HCT116 (cell line): Measurements from ENCODE around the gene PRAMEF12. TPM values are rescaled to one million over a fixed set of nuclear protein-coding genes. Genes with fewer than 3 reads are reported as not detected.

ENCODE experiments used
- ATAC-seq: fragments of 200-7000 bp; cut with Tn5 transposase; 2 replicates; pipeline ENCODE4 v1.9.1; 2020; ENCODE audit warnings: mild to moderate bottlenecking, moderate library complexity
- BruUV-seq: library from RNA; stranded (reverse); fragments of 400-500 nt; replicated peaks from 2 replicates; lab custom pipeline; 2021; lab: Mats Ljungman, UMichigan
- CTCF ChIA-PET: fragments of 300-600 bp; sonication (Branson Sonifier 250); formaldehyde crosslinking; loops from one replicate; lab custom pipeline; 2021; ENCODE audit warnings: antibody characterized with exemption; lab: Charles Lee
- POLR2A ChIA-PET: fragments of 300-600, 350-600 bp; sonication (Branson Sonifier 250); formaldehyde crosslinking; loops from one replicate; lab custom pipeline; 2021; ENCODE audit warnings: antibody characterized with exemption; lab: Charles Lee
- RAD21 ChIA-PET, 2 experiments: fragments of 300-600 bp; sonication (Branson Sonifier 250); formaldehyde crosslinking; loops; one replicate each; lab custom pipeline; 2023; ENCODE audit warnings: low total read pairs in 2 of 2; ENCODE audit not compliant: uncharacterized antibody in 2 of 2, unreplicated experiment in 2 of 2, low non-redundant PET in 1 of 2; lab: Charles Lee
- DNase-seq: peaks from one replicate; pipeline ENCODE4 v3.0.0-alpha.2; 2010; ENCODE audit warnings: low read depth, low spot score
- H2AFZ ChIP-seq: fragments of 200-600 bp; shearing (Covaris generic), sonication (generic); 2 replicates; pipeline ENCODE4 v1.6.1; 2017; ENCODE audit warnings: low read depth, mixed run types, mixed read lengths, antibody characterized with exemption, low read length; ENCODE audit not compliant: poor library complexity, severe bottlenecking
- H3K27ac ChIP-seq: 2 replicates; pipeline ENCODE4 v1.5.1; 2012; ENCODE audit warnings: low read depth, low read length
- H3K27me3 ChIP-seq: fragments of 200-600 bp; sonication (generic); 2 replicates; pipeline ENCODE4 v1.6.1; 2016; ENCODE audit warnings: mixed run types, low read length, mixed read lengths; ENCODE audit not compliant: insufficient read depth
- H3K36me3 ChIP-seq, 2 experiments: fragments of 200-500 bp in 1 of 2; fragments of 200-600 bp in 1 of 2; sonication (Bioruptor generic) in 1 of 2; sonication (generic) in 1 of 2; 2 replicates each; pipeline versions ENCODE4 v1.5.1 to v1.6.1; 2014 to 2016; ENCODE audit warnings: low read length in 2 of 2, inconsistent platforms in 1 of 2, mixed read lengths in 1 of 2, mixed run types in 1 of 2; ENCODE audit not compliant: insufficient read depth in 2 of 2, control insufficient read depth in 1 of 2
- H3K4me1 ChIP-seq, 2 experiments: fragments of 200-600 bp in 1 of 2; sonication (generic) in 1 of 2; 2 replicates each; pipeline versions ENCODE4 v1.5.1 to v1.6.1; 2012 to 2017; ENCODE audit warnings: low read length in 2 of 2, inconsistent platforms in 1 of 2, mild to moderate bottlenecking in 1 of 2, mixed read lengths in 1 of 2, mixed run types in 1 of 2, moderate library complexity in 1 of 2; ENCODE audit not compliant: insufficient read depth in 2 of 2, control insufficient read depth in 1 of 2
- H3K4me2 ChIP-seq: fragments of 200-600 bp; sonication (generic); 2 replicates; pipeline ENCODE4 v1.6.1; 2017; ENCODE audit warnings: mixed run types, low read length, mixed read lengths
- H3K4me3 ChIP-seq, 2 experiments: fragments of 200-600 bp in 1 of 2; sonication (generic) in 1 of 2; replicated peaks in 1 of 2; 2 replicates each; pipeline ENCODE4 v1.5.1; 2011 to 2016; ENCODE audit warnings: low read length in 2 of 2, control low read depth in 1 of 2, low read depth in 1 of 2, mild to moderate bottlenecking in 1 of 2, mixed read lengths in 1 of 2, mixed run types in 1 of 2
- H3K79me2 ChIP-seq: fragments of 200-600 bp; sonication (generic); 2 replicates; pipeline ENCODE4 v1.6.1; 2017; ENCODE audit warnings: mild to moderate bottlenecking, mixed run types, low read length, moderate library complexity, mixed read lengths; ENCODE audit not compliant: insufficient read depth
- H3K9ac ChIP-seq: fragments of 200-600 bp; sonication (generic); 2 replicates; pipeline ENCODE4 v1.6.1; 2016; ENCODE audit warnings: low read length, mixed read lengths
- H3K9me2 ChIP-seq: fragments of 200-600 bp; sonication (generic), shearing (Covaris generic); 2 replicates; pipeline ENCODE4 v1.6.1; 2017; ENCODE audit warnings: mixed run types, mild to moderate bottlenecking, moderate library complexity; ENCODE audit not compliant: insufficient read depth
- H3K9me3 ChIP-seq, 2 experiments: fragments of 200-500 bp in 1 of 2; fragments of 200-600 bp in 1 of 2; sonication (Bioruptor generic) in 1 of 2; sonication (generic) in 1 of 2; 2 replicates each; pipeline ENCODE4 v1.6.1; 2014 to 2017; ENCODE audit warnings: low read length in 2 of 2, mixed read lengths in 2 of 2, inconsistent platforms in 1 of 2, low read depth in 1 of 2, mild to moderate bottlenecking in 1 of 2, mixed run types in 1 of 2, moderate library complexity in 1 of 2; ENCODE audit not compliant: control insufficient read depth in 1 of 2, insufficient read depth in 1 of 2
- H4K20me1 ChIP-seq: fragments of 200-600 bp; sonication (generic), shearing (Covaris generic); 2 replicates; pipeline ENCODE4 v1.6.1; 2017; ENCODE audit warnings: mixed run types, mild to moderate bottlenecking, moderate library complexity; ENCODE audit not compliant: insufficient read depth
- CBX3 ChIP-seq: IDR thresholded peaks from 2 replicates; pipeline ENCODE4 v1.6.1; 2012; ENCODE audit warnings: low read depth
- ELF1 ChIP-seq: IDR thresholded peaks from 2 replicates; pipeline ENCODE4 v1.6.1; 2012; ENCODE audit warnings: low read depth, borderline replicate concordance
- EZH2 ChIP-seq: fragments of 200-600 bp; sonication (generic); IDR thresholded peaks from 2 replicates; pipeline ENCODE4 v1.6.1; 2017; ENCODE audit warnings: antibody characterized with exemption, mixed run types
- EZH2phosphoT487 ChIP-seq: fragments of 200-600 bp; IDR thresholded peaks from 2 replicates; pipeline ENCODE4 v1.6.1; 2018; ENCODE audit warnings: antibody characterized with exemption, borderline replicate concordance
- JUND ChIP-seq: IDR thresholded peaks from 2 replicates; pipeline ENCODE4 v1.6.1; 2012
- intact Hi-C: fragments of 100-400 bp; cut with micrococcal nuclease; formaldehyde crosslinking; loops from 2 replicates; pipeline ENCODE4 v1.10.0; 2022
- total RNA-seq: library from RNA; stranded (reverse); gene quantifications from one replicate; pipeline ENCODE4 v1.2.1, GENCODE V29; 2021; ENCODE audit not compliant: unreplicated experiment
- TF ChIP-seq, protein P1 (sequence below): IDR thresholded peaks from 2 replicates; pipeline ENCODE4 v1.6.1; 2012; ENCODE audit warnings: low read depth
- TF ChIP-seq, protein P2 (sequence below), 3 experiments: fragments of 200-600 bp in 1 of 3; sonication (generic) in 1 of 3; IDR thresholded peaks in 2 of 3; conservative IDR thresholded peaks in 1 of 3; 2 replicates each; pipeline ENCODE4 v1.5.1; 2012 to 2017; ENCODE audit warnings: low read depth in 2 of 3, low read length in 2 of 3, antibody characterized with exemption in 1 of 3, borderline replicate concordance in 1 of 3, control low read depth in 1 of 3, mild to moderate bottlenecking in 1 of 3, mixed read lengths in 1 of 3, mixed run types in 1 of 3, moderate library complexity in 1 of 3; ENCODE audit not compliant: insufficient read depth in 1 of 3
- TF ChIP-seq, protein P3 (sequence below): IDR thresholded peaks from 2 replicates; pipeline ENCODE4 v1.6.1; 2012
- TF ChIP-seq, protein P4 (sequence below): IDR thresholded peaks from 2 replicates; pipeline ENCODE4 v1.6.1; 2012

The PRAMEF12 gene
- total RNA-seq, 1 experiment from 2014 or later: not detected

DNA sequence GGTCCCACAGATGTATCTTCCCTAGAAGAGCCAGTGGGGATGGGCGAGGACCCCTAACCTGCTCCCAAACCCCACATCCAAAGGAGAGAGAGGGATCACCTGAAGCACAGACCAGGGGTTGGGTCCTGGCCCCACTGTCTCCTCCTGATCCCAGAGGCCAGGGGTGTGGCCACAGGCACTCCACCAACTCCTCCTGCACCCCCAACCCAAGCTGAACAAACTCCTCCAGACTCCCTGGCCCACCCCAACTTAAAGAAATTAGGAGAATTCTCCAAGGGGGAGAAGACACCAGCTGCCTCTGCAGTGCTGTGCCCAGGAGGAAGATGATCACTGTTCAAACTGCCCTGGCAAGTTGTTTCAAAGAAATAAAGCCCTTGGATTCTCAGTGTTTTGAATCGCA is 4.5 kb upstream of the PRAMEF12 start:
- TF ChIP-seq, protein P1, sequence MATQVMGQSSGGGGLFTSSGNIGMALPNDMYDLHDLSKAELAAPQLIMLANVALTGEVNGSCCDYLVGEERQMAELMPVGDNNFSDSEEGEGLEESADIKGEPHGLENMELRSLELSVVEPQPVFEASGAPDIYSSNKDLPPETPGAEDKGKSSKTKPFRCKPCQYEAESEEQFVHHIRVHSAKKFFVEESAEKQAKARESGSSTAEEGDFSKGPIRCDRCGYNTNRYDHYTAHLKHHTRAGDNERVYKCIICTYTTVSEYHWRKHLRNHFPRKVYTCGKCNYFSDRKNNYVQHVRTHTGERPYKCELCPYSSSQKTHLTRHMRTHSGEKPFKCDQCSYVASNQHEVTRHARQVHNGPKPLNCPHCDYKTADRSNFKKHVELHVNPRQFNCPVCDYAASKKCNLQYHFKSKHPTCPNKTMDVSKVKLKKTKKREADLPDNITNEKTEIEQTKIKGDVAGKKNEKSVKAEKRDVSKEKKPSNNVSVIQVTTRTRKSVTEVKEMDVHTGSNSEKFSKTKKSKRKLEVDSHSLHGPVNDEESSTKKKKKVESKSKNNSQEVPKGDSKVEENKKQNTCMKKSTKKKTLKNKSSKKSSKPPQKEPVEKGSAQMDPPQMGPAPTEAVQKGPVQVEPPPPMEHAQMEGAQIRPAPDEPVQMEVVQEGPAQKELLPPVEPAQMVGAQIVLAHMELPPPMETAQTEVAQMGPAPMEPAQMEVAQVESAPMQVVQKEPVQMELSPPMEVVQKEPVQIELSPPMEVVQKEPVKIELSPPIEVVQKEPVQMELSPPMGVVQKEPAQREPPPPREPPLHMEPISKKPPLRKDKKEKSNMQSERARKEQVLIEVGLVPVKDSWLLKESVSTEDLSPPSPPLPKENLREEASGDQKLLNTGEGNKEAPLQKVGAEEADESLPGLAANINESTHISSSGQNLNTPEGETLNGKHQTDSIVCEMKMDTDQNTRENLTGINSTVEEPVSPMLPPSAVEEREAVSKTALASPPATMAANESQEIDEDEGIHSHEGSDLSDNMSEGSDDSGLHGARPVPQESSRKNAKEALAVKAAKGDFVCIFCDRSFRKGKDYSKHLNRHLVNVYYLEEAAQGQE: no peak
- TF ChIP-seq ELF1 (no peak), EZH2 (no peak), CBX3 (no peak), EZH2phosphoT487 (no peak), JUND (no peak)
- TF ChIP-seq, protein P2, sequence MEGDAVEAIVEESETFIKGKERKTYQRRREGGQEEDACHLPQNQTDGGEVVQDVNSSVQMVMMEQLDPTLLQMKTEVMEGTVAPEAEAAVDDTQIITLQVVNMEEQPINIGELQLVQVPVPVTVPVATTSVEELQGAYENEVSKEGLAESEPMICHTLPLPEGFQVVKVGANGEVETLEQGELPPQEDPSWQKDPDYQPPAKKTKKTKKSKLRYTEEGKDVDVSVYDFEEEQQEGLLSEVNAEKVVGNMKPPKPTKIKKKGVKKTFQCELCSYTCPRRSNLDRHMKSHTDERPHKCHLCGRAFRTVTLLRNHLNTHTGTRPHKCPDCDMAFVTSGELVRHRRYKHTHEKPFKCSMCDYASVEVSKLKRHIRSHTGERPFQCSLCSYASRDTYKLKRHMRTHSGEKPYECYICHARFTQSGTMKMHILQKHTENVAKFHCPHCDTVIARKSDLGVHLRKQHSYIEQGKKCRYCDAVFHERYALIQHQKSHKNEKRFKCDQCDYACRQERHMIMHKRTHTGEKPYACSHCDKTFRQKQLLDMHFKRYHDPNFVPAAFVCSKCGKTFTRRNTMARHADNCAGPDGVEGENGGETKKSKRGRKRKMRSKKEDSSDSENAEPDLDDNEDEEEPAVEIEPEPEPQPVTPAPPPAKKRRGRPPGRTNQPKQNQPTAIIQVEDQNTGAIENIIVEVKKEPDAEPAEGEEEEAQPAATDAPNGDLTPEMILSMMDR (IDR thresholded peaks at IDR 0.05 in 2 of 3, conservative IDR thresholded peaks at IDR 0.05 in 1 of 3; ENCODE audit: borderline replicate concordance in 1 of 3, insufficient read depth in 1 of 3, low read depth in 2 of 3, low read length in 2 of 3): no peak
- TF ChIP-seq, protein P3, sequence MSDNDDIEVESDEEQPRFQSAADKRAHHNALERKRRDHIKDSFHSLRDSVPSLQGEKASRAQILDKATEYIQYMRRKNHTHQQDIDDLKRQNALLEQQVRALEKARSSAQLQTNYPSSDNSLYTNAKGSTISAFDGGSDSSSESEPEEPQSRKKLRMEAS: no peak
- TF ChIP-seq, protein P4, sequence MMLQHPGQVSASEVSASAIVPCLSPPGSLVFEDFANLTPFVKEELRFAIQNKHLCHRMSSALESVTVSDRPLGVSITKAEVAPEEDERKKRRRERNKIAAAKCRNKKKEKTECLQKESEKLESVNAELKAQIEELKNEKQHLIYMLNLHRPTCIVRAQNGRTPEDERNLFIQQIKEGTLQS: no peak
- TF ChIP-seq, all 23 proteins: peak for 0
- no peak for DNase-seq
- no peaks in the 10 kb centered on the region for H3K9me3 ChIP-seq
- no peak overlapping the region for H3K27ac ChIP-seq
- no peaks in the 10 kb centered on the region for H3K4me1 ChIP-seq
- ATAC-seq: no peak
- H3K4me2 ChIP-seq: no peak overlapping the region
- ChIA-PET POLR2A (no interaction called here), RAD21 (no interaction called here), CTCF (no interaction called here)
- H3K9me2 ChIP-seq: no peaks in the 10 kb centered on the region
- BruUV-seq: no TSS peak
- H3K36me3 ChIP-seq: no peaks in the 10 kb centered on the region
- H3K9ac ChIP-seq: no peak overlapping the region
- H2AFZ ChIP-seq: no peak overlapping the region
- H3K27me3 ChIP-seq: peaks cover 6% of the 10 kb centered on the region; the same call in 1 of the 2 replicates
- H3K4me3 ChIP-seq: no peak overlapping the region
- intact Hi-C loops: no loop called here
- H4K20me1 ChIP-seq: no peaks in the 10 kb centered on the region
- H3K79me2 ChIP-seq: no peaks in the 10 kb centered on the region
